Osteoblast (primary cell): ENCODE results near the gene SH3RF3. TPM values are rescaled to one million over a fixed set of nuclear protein-coding genes. Genes with fewer than 3 reads are reported as not detected.

Experiments
- DNase-seq: peaks from one replicate; pipeline ENCODE4 v3.0.0; 2011; ENCODE audit warnings: low spot score, mixed read lengths; ENCODE audit not compliant: insufficient read length; ENCODE audit errors: missing footprints
- H2AFZ ChIP-seq: 2 replicates; pipeline ENCODE4 v1.6.0; 2011; ENCODE audit warnings: mild to moderate bottlenecking, low read length
- H3K27ac ChIP-seq: 2 replicates; pipeline ENCODE4 v1.5.1; 2011; ENCODE audit warnings: mild to moderate bottlenecking, low read depth, low read length, moderate library complexity
- H3K27me3 ChIP-seq: 2 replicates; pipeline ENCODE4 v1.6.0; 2012; ENCODE audit warnings: mild to moderate bottlenecking, control low read depth, inconsistent platforms, low read length, moderate library complexity; ENCODE audit not compliant: insufficient read depth
- H3K36me3 ChIP-seq: 2 replicates; pipeline ENCODE4 v1.5.1; 2011; ENCODE audit warnings: mild to moderate bottlenecking, low read length, control low read depth, moderate library complexity; ENCODE audit not compliant: insufficient read depth
- H3K4me1 ChIP-seq: 2 replicates; pipeline ENCODE4 v1.5.1; 2011; ENCODE audit warnings: mild to moderate bottlenecking, low read length, control low read depth, moderate library complexity; ENCODE audit not compliant: insufficient read depth
- H3K4me2 ChIP-seq: 2 replicates; pipeline ENCODE4 v1.6.0; 2011; ENCODE audit warnings: mild to moderate bottlenecking, low read length; ENCODE audit not compliant: insufficient read depth
- H3K4me3 ChIP-seq: fragments of 200-600 bp; sonication (generic); 3 replicates; pipeline ENCODE4 v1.5.1; 2012; ENCODE audit warnings: mild to moderate bottlenecking, low read length, inconsistent platforms; ENCODE audit not compliant: insufficient read depth
- H3K79me2 ChIP-seq: 2 replicates; pipeline ENCODE4 v1.6.0; 2012; ENCODE audit warnings: mild to moderate bottlenecking, low read length, control low read depth, inconsistent platforms; ENCODE audit not compliant: insufficient read depth
- H3K9me3 ChIP-seq: 2 replicates; pipeline ENCODE4 v1.5.1; 2011; ENCODE audit warnings: low read depth, low read length, control low read depth
- H4K20me1 ChIP-seq: 2 replicates; pipeline ENCODE4 v1.6.0; 2012; ENCODE audit warnings: mild to moderate bottlenecking, low read length, control low read depth; ENCODE audit not compliant: insufficient read depth
- CTCF ChIP-seq: IDR thresholded peaks from 2 replicates; pipeline ENCODE4 v1.5.1; 2011; ENCODE audit warnings: mild to moderate bottlenecking, low read depth, low read length, moderate library complexity; ENCODE audit errors: extremely low read depth
- total RNA-seq: library from RNA; depleted of rRNA; stranded (reverse); fragments of >200 nt; gene quantifications from 2 replicates; pipeline ENCODE4 v1.2.3, GENCODE V29; 2012

Gene SH3RF3
- total RNA-seq, 1 donor, result 14.8 TPM

- Histone ChIP-seq H3K79me2 (no peaks in the 10 kb centered on the region), H3K4me2 (no peak overlapping the region), H3K36me3 (no peaks in the 10 kb centered on the region), H3K4me3 (no peak overlapping the region), H3K4me1 (peaks cover 13% of the 10 kb centered on the region), H3K9me3 (no peaks in the 10 kb centered on the region), H4K20me1 (no peaks in the 10 kb centered on the region), H3K27me3 (no peaks in the 10 kb centered on the region), H3K27ac (no peak overlapping the region), H2AFZ (no peak overlapping the region)
- TF ChIP-seq CTCF, result no peak
- no peak for DNase-seq
Measured at GRCh38 chr2:109454765-109455394, 325.9 kb downstream of the SH3RF3 start.

- no peak for TF ChIP-seq CTCF
- Histone ChIP-seq H3K9me3 (no peaks in the 10 kb centered on the region), H3K4me2 (no peak overlapping the region), H3K4me3 (no peak overlapping the region), H3K36me3 (no peaks in the 10 kb centered on the region), H2AFZ (no peak overlapping the region), H3K79me2 (no peaks in the 10 kb centered on the region), H3K27me3 (no peaks in the 10 kb centered on the region), H3K27ac (no peak overlapping the region), H4K20me1 (no peaks in the 10 kb centered on the region), H3K4me1 (peaks cover 19% of the 10 kb centered on the region)
- no peak for DNase-seq
Measured at GRCh38 chr2:109455731-109456691, 327.0 kb downstream of the SH3RF3 start.

- TF ChIP-seq CTCF, result no peak
Measured at GRCh38 chr2:109456776-109457175, 327.8 kb downstream of the SH3RF3 start.

DNA sequence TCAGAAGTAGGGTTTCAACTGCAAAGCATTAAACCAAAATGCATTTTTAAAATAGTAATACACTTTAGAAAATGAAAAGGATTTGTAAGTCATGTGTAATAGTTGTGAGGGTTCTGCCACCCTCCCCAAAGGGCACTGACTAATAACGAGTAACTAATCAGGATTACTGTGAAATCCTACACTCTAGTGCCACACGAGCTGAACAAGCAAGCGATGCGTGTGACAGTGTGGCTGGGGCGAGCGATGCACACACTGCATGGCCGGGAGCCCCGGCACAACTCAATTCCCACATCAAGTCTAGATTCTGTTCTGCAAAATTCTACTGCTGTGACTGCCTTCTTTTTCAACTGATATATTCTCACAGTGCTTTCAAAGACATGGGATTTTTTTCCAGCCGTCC, 328.4 kb downstream of the SH3RF3 start:
- TF ChIP-seq CTCF, result no peak
- no peak overlapping the region for H3K27ac ChIP-seq
- DNase-seq, result no peak
- no peaks in the 10 kb centered on the region for H4K20me1 ChIP-seq
- no peak overlapping the region for H3K4me3 ChIP-seq
- no peaks in the 10 kb centered on the region for H3K36me3 ChIP-seq
- peaks cover 19% of the 10 kb centered on the region for H3K4me1 ChIP-seq
- H3K27me3 ChIP-seq, result no peaks in the 10 kb centered on the region
- no peak overlapping the region for H2AFZ ChIP-seq
- no peaks in the 10 kb centered on the region for H3K9me3 ChIP-seq
- H3K79me2 ChIP-seq, result no peaks in the 10 kb centered on the region
- H3K4me2 ChIP-seq, result no peak overlapping the region

More at GRCh38 chr2:109456776-109457175, 327.8 kb downstream of the SH3RF3 start:
- Histone ChIP-seq H3K9me3 (no peaks in the 10 kb centered on the region), H3K4me3 (no peak overlapping the region), H3K27me3 (no peaks in the 10 kb centered on the region), H3K4me1 (peaks cover 19% of the 10 kb centered on the region), H3K79me2 (no peaks in the 10 kb centered on the region), H2AFZ (no peak overlapping the region), H3K36me3 (no peaks in the 10 kb centered on the region), H3K27ac (no peak overlapping the region), H4K20me1 (no peaks in the 10 kb centered on the region), H3K4me2 (no peak overlapping the region)
- DNase-seq, result no peak
